Neutrophil (primary cell): Measurements from ENCODE around the gene COLGALT1.

Experiments
- H3K27ac ChIP-seq: fragments of 200-600 bp; sonication (generic); 2 replicates; pipeline ENCODE4 v1.5.1; 2016; ENCODE audit warnings: mild to moderate bottlenecking, moderate library complexity
- H3K27me3 ChIP-seq: fragments of 200-600 bp; sonication (generic); 2 replicates; pipeline ENCODE4 v1.6.0; 2016; ENCODE audit warnings: mild to moderate bottlenecking
- H3K36me3 ChIP-seq: fragments of 200-600 bp; sonication (generic); 2 replicates; pipeline ENCODE4 v1.5.1; 2017
- H3K4me1 ChIP-seq, 2 experiments: fragments of 200-600 bp in 1 of 2; sonication (generic) in 1 of 2; 1 replicate in 1 of 2; 2 replicates in 1 of 2; pipeline versions ENCODE4 v1.5.1 to v1.6.1; 2013 to 2016; ENCODE audit warnings: low read depth in 1 of 2, low read length in 1 of 2, mild to moderate bottlenecking in 1 of 2, moderate library complexity in 1 of 2; ENCODE audit not compliant: control insufficient read depth in 1 of 2, insufficient read depth in 1 of 2
- H3K4me3 ChIP-seq, 2 experiments: fragments of 200-600 bp in 1 of 2; sonication (generic) in 1 of 2; 1 replicate in 1 of 2; 2 replicates in 1 of 2; pipeline ENCODE4 v1.5.1; 2013 to 2016; ENCODE audit warnings: low read depth in 1 of 2, low read length in 1 of 2, mild to moderate bottlenecking in 1 of 2, moderate library complexity in 1 of 2
- H3K9me3 ChIP-seq: fragments of 200-600 bp; sonication (generic); 2 replicates; pipeline ENCODE4 v1.5.1; 2016
- TF ChIP-seq, protein P1 (sequence below): fragments of 200-600 bp; sonication (generic); IDR thresholded peaks from 2 replicates; pipeline ENCODE4 v1.5.1; 2016; ENCODE audit warnings: antibody characterized with exemption

Gene COLGALT1

DNA sequence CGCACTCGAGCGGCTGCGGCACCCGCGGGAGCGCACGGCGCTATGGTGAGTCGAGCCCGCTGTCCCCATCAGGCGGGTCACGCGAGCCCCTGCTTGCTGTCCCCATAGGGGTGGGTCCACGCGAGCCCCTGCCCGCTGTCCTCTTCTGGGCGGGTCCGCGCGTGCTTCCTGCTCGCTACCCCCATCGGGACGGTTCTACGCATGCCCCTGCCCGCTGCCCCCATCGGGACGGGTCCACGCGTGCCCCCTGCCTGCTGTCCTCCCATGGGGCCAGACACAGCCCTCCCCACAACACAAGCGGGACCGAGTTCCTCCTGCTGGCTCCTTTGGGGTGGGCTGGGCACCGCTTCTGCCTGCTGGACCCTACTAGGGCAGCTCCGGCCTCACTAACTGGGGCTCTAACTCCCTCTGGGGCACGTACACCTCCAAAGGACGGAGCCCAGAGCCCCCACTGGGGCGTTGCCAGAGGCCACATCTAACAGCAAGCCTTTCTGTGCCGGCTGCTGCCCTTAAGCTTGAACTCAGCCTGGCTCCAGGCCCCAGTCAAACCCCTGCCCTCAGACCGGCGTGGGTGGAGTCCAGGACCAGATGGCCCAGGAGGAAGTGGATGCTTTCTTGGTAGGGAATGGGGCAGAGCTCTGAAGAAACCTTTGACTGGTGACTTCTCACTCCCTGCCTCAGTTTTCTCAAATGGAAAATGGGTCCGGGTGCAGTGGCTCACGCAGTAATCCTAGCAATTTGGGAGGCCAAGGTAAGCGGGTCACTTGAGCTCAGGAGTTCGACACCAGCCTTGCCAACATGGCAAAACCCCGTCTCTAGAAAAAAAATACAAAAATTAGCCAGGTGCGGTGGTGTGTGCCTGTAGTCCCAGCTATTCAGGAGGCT is 722 bp downstream of the COLGALT1 start:
- peak overlapping the region; percentile 89 for H3K27ac ChIP-seq
- H3K36me3 ChIP-seq = peaks cover 12% of the 10 kb centered on the region
- no peaks in the 10 kb centered on the region for H3K9me3 ChIP-seq
- TF ChIP-seq, protein P1, sequence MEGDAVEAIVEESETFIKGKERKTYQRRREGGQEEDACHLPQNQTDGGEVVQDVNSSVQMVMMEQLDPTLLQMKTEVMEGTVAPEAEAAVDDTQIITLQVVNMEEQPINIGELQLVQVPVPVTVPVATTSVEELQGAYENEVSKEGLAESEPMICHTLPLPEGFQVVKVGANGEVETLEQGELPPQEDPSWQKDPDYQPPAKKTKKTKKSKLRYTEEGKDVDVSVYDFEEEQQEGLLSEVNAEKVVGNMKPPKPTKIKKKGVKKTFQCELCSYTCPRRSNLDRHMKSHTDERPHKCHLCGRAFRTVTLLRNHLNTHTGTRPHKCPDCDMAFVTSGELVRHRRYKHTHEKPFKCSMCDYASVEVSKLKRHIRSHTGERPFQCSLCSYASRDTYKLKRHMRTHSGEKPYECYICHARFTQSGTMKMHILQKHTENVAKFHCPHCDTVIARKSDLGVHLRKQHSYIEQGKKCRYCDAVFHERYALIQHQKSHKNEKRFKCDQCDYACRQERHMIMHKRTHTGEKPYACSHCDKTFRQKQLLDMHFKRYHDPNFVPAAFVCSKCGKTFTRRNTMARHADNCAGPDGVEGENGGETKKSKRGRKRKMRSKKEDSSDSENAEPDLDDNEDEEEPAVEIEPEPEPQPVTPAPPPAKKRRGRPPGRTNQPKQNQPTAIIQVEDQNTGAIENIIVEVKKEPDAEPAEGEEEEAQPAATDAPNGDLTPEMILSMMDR = no peak
- peak overlapping the region; percentile 85 to 93 for H3K4me3 ChIP-seq
- peaks cover 44 to 58% of the 10 kb centered on the region in 2 experiments for H3K4me1 ChIP-seq
- no peaks in the 10 kb centered on the region for H3K27me3 ChIP-seq

DNA sequence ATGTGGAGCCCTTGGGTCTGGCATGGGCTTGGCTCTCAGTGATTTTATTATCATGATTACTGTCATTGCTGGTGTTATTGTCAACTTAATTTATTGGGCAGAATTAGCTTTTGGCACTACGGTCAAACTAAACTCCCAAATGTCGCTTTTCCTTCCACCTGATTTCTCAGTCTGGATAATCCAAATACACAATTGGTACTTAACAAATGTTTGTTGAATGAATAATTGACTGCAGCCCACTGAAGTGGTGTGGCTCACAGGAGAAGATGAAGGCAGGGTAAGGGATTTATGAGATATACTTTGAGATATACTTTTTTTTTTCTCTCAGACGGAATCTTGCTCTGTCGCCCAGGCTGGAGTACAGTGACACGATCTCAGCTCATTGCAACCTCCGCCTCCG is 1.5 kb downstream of the COLGALT1 start:
- TF ChIP-seq, protein P1 = no peak
- Histone ChIP-seq H3K27ac (peak overlapping the region; percentile 89), H3K4me1 (peaks cover 52 to 67% of the 10 kb centered on the region in 2 experiments), H3K36me3 (peaks cover 16% of the 10 kb centered on the region), H3K9me3 (no peaks in the 10 kb centered on the region), H3K27me3 (no peaks in the 10 kb centered on the region), H3K4me3 (peak overlapping the region; percentile 85 to 93)

DNA sequence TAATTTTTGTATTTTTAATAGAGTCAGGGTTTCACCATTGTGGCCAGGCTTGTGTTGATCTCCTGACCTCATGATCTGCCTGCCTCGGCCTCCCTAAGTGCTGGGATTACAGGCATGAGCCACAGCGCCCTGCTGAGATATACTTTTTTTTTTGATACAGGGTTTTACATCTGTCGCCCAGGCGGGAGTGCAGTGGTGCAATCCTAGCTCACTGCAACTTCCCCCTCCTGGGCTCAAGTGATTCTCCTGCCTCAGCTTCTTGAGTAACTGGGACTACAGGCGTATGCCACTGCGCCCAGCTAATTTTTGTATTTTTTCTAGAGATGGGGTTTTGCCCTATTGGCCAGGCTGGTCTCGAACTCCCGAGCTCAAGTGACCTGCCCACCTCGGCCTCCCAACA is 2.0 kb downstream of the COLGALT1 start:
- Histone ChIP-seq H3K4me3 (peak overlapping the region in 1 of 2 experiments; percentile 85), H3K36me3 (peaks cover 21% of the 10 kb centered on the region), H3K4me1 (peaks cover 55 to 71% of the 10 kb centered on the region in 2 experiments), H3K27ac (peak overlapping the region; percentile 89), H3K27me3 (no peaks in the 10 kb centered on the region), H3K9me3 (no peaks in the 10 kb centered on the region)
- TF ChIP-seq, protein P1 = no peak

DNA sequence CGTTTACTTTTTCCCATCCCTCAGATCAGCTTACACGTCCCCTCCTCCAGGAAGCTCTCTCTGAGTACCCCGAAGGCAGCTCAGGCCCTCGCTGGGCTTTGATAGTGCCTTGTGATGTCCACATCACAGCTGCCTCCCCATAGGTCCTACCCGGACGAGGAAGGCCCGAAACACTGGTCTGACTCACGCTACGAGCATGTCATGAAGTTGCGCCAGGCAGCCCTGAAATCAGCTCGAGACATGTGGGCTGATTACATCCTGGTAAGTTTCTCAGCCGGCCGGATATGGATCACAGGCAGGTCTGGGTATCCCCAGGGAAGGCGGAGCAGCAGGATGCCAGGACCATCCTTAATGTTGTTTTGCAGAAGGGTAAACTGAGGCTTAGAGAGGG is 4.8 kb downstream of the COLGALT1 start:
- TF ChIP-seq, protein P1 = no peak
- Histone ChIP-seq H3K9me3 (no peaks in the 10 kb centered on the region), H3K27ac (peak overlapping the region; percentile 79), H3K27me3 (no peaks in the 10 kb centered on the region), H3K4me3 (no peak overlapping the region), H3K36me3 (peaks cover 44% of the 10 kb centered on the region), H3K4me1 (peaks cover 51 to 71% of the 10 kb centered on the region in 2 experiments)

DNA sequence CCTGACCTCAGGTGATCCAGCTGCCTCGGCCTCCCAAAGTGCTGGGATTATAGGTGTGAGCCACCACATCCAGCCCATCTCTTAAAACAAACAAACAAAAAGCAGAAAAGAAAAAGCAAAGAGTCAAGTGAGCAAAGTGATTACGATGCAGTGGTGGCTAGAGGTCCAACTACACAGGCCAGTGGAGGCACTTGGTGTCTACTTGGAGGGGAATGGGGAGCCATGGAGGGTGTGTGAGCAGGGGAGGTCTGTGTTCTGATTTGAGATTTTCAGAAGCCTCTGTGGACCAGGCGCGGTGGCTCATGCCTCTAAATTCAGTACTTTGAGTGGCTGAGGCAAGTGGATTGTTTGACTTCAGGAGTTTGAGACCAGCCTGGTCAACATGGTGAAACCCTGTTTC is 6.6 kb downstream of the COLGALT1 start:
- Histone ChIP-seq H3K27me3 (no peaks in the 10 kb centered on the region), H3K36me3 (peaks cover 59% of the 10 kb centered on the region), H3K27ac (peak overlapping the region; percentile 79), H3K4me1 (peaks cover 39 to 55% of the 10 kb centered on the region in 2 experiments), H3K9me3 (no peaks in the 10 kb centered on the region), H3K4me3 (no peak overlapping the region)
- TF ChIP-seq, protein P1 = no peak
